Activated T-helper 1 cell treated with anti-CD3 and anti-CD28 coated beads, Interleukin-2, amount 50 U/mL, for 16 hours (primary cell): ENCODE measurements around the gene AKAP8.
"Not testable (repeated sequence)": the region's sequence is repeated elsewhere in the genome, so short reads cannot be mapped to it uniquely, and the experiment has no call there.

Experiments
- DNase-seq, 2 donors: peaks; one replicate each; pipeline ENCODE4 v3.0.0-alpha.2; 2020; ENCODE audit warnings: low read depth in 1 of 2, low spot score in 1 of 2

The AKAP8 gene

DNA sequence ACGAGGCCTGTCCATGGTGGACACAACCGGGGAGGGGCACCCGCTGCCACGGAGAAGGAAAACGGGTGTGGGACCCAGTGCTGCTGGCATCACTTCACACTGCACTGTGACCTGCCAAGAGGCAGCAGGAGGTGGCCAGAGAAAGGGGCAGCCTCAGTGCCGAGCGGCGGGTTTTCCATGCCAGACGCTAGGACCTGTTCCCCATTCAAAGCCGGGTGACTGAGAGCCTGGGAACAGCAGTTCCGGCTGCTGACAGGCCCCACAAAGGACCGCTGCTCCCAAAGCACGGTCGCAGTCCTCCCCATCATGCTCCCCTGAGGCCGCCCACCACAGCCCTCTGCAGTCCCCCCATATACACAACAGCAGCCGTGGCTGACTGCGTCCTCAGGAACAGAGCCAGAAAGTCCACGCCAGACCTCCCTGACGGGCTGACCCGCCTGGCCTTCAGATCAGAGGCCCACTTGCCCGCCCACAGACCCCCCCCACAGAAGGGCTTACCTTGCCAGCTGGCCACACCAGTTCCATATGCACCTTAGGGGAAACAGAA, 5.4 kb downstream of the AKAP8 start:
- no peak for DNase-seq

DNA sequence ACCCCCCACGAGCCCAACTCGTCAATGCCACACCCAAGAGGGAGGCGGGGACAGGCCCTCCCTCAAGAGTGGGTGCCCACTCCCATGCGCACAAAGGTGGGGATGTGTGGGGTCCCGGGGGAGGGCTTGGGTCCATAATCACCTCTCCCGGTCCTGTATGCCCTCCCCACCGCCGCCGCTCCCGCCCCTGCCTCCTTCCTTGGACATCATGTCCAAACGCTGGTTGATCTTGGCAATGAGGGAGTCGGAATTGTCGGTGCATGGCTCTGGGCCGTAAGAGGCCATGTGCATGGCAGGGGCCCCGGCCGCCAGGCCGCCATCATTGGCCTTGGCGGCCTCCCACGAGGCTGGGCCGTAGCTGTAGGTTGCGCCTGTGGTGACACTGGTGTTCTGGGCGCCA, 5.9 kb downstream of the AKAP8 start:
- no peak for DNase-seq

GRCh38 chr19:15372891-15373301, 6.7 kb downstream of the AKAP8 start:
- no peak for DNase-seq

DNA sequence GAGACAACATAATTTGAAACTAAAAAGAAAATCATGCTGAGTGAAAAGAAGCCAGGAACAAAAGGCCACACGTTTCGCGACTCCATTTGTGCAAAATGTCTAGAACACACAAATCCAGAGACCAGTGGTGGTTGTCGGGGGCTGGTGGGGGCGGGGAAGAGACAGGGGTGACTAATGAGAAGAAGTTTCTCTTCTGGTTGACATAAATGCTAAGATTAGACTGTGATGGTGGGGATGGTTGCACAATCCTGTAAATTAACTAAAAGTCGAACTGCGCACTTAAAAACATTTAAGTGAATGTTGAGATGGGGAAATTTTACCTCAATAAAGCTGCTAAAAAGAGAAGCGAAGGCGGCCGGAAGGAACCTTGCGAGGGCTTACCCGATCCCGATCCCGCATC, 7.1 kb downstream of the AKAP8 start:
- no peak for DNase-seq

GRCh38 chr19:15371786-15372380, 7.7 kb downstream of the AKAP8 start:
- no peak for DNase-seq

GRCh38 chr19:15371119-15371518, 8.5 kb downstream of the AKAP8 start:
- no peak for DNase-seq

- DNase-seq = no peak
These were observed 10.0 kb downstream of the AKAP8 start for GRCh38 chr19:15369594-15369891.

DNA sequence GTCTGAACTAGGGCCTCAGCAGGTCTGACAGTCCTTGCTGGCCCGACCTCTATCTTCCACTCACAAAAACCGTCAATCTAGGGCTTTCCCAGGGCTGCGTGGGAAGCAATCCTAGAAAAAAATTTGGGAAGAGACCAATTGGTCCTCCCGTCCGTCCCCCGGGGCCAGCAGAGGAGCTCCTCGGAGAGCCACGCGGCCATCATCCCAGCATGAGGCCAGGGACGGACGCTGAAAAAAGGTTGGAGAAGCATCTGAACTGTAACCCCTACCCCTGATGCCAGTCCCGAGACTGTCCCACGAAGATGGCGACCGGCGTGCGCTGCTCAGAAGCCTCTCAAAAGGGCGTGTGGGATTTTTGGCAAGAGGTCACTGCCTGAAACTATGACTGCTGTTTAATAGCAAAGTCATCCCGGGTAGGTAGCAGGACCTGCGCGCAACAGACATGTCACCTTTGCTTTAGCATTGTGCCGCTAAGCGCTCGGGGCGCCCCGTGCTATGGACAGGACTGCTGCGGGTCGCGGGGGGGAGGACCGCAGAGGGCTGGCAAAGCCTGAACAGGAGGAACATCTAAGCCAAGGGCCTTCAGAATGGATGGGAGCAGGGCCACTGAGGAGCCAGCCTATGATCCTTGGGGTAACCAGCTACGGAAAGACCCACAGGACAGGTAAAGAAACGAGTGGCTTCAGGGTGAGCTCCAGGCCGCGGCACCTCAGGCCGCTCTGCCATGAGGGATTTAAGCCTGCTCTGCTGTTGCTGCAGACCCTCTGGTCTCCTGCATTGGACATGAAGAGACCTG, 10.6 kb downstream of the AKAP8 start:
- no peak for DNase-seq

DNA sequence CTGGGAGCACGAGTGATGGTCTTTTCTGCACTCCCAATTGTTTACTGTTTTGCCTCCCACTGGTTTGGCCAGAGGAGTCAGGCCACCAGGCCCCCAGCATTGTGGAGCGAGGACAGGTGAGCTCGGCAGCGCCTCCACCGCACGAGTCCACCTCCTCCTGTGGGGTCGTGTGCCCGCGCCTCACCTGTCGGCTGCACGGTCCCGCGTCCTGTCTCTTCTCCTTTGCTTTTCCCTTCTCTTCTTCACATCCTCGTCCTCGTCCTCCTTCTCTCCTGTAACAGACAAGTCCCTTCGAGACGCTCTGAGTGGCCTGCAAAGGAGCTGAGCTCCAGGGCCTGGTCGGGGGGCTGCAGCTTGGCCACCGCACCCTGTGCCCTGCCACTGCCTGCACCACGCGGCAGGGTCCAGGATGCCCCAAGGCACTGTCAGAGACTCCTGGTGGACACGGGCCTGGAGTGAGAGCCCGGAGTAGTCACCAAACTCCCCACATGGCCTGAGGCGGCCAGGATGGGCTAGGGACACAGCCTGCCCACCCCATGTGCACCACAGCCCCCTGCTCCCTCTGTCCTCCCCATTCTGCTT, 11.4 kb downstream of the AKAP8 start:
- no peak for DNase-seq

DNA sequence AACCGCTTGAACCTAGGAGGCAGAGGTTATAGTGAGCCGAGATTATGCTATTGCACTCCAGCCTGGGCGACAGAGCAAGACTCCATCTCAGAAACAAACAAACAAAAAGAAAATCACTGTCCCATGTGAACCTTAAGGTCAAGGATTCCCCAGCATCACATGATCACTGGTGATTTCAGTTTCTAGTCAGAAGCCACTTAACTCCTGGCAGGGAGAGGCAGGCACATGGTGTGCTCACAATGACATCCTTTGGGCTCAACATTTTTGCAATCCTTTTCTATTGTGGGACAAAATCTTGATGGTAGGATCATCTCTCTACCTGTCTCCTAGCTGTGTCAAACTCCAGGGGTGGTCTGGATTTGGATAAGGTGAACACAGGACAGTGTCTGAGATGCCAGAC, 12.1 kb downstream of the AKAP8 start:
- no peak for DNase-seq

DNA sequence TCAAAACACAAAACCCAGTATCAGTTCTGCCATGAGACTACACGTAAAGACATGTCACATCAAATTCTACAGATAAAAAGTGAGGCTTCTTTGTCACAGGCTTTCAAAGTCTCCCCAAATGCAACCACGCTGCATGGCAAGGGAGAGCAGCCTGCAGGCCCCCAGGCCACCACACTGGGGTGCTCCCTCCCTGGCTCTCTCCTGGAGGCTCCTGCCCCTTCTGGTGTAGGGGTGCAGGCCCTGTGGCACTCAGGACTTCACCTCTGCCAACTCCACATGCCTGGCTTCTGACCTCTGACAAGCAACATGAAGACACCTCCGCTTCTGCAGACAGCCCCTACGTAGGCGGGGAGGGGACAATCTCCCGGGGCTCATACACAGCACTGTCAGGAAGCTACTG, 14.3 kb downstream of the AKAP8 start:
- no peak for DNase-seq

DNA sequence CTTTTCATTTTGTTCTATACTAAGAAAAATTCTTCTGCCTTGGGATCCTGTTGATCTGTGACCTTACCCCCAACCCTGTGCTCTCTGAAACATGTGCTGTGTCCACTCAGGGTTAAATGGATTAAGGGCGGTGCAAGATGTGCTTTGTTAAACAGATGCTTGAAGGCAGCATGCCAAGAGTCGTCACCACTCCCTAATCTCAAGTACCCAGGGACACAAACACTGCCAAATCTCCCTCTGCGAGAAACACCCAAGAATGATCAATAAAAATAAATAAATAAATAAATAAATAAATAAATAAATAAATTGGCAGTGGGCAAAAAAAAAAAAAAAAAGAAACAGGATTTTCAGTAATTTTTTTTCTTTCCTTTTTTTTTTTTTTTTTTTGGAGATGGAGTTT, 15.8 kb downstream of the AKAP8 start:
- not testable (repeated sequence) for DNase-seq

DNA sequence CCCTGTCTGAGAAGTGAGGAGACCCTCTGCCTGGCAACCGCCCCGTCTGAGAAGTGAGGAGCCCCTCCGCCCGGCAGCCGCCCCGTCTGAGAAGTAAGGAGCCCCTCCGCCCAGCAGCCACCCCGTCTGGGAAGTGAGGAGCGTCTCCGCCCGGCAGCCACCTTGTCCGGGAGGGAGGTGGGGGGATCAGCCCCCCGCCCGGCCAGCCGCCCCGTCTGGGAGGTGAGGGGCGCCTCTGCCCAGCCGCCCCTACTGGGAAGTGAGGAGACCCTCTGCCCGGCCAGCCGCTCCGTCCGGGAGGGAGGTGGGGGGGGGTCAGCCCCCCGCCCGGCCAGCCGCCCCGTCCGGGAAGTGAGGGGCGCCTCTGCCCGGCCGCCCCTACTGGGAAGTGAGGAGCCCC, 16.5 kb downstream of the AKAP8 start:
- DNase-seq = not testable (repeated sequence)

- not testable (repeated sequence) for DNase-seq
These were observed 19.6 kb downstream of the AKAP8 start for GRCh38 chr19:15360015-15360414.

DNA sequence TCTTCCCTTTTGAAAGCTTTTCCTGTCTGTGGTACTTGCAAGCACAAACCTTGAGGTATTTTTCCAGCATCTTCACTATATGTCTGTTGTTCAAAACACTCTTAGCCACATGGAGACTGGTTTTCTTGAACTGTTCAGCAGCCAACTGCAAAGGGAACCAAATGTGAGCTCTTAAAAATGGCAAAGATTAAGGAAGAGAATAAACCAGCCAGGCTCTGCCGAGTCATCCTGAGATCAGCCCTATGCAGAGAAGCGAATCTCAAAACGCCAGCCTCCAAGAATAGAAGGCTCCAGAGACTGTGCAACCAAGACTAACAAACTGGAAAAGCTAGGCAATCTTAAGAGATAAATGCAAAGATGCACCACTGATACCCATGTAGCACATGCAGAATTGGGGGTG, 20.7 kb downstream of the AKAP8 start:
- DNase-seq = no peak

- DNase-seq = no peak
These were observed 21.7 kb downstream of the AKAP8 start for GRCh38 chr19:15357906-15358305.

DNA sequence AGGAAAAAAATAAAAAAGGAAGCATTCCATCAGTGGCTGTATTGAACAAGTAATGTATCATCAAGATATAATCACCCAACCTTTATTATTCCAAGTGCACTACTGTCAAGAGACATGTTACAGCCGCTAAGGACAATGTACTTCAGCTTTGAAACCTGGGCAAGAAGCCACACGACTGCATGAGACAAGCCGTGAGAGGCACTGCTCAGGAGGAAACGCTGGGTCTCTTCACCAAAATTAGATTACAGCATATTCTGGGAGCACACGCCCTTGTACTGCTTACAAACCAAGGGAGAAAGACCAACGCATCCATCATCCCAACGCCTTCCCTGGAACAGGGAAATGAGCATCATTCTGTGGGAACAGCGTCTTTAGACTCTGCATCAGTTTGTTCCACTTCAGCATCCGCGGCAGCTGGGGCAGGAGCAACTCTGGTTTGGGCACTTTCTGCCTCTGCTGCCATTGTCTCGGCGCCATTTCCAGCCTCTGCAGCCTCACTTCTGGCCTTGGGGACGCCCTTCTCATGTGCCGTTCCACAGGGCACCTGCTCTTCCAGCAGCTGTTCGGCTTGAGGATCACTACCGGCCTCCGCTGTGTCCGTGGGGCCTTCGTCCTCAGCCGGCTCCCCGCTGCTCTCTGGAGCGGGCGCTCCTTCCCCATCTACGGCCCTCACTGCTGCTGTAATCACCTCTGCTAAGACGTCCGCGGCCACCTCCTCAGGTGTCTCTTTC, 24.9 kb downstream of the AKAP8 start:
- no peak for DNase-seq

- no peak for DNase-seq
These were observed 25.7 kb downstream of the AKAP8 start for GRCh38 chr19:15353908-15354307.

DNA sequence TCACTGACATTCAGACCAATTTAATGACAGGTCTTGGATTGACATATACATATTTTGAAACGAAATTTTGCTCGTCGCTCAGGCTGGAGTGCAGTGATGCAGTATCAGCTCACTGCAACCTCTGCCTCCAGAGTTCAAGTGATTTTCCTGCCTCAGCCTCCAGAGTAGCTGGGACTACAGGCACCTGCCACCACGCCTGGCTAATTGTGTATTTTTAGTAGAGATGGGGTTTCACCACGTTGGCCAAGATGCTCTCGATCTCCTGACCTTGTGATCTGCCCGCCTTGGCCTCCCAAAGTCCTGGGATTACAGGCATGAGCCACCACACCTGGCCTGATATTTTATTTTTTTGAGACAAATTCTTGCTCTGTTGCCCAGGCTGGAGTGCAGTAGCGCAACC, 27.1 kb downstream of the AKAP8 start:
- DNase-seq = not testable (repeated sequence)

DNA sequence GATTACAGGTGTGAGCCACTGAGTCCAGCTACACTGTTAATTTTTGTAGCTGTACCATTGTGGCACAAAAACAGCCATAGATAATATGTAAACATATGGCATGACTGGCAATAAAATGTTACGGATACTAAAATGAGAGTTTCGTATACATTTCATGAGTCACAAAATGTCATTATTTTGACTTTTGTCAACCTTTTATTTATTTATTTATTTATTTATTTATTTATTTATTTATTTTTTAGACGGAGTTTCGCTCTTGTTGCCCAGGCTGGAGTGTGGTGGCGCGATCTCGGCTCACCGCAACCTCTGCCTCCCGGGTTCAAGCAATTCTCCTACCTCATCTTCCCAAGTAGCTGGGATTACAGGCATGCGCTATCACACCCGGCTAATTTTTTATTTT, 38.3 kb downstream of the AKAP8 start:
- DNase-seq = not testable (repeated sequence)

GRCh38 chr19:15340086-15340485, 39.5 kb downstream of the AKAP8 start:
- DNase-seq = no peak

- DNase-seq = no peak
These were observed 42.4 kb downstream of the AKAP8 start for GRCh38 chr19:15337202-15337601.
